ENCODE results near the gene PLA2G2A. TPM values are rescaled to one million over a fixed set of nuclear protein-coding genes. Genes with fewer than 3 reads are reported as not detected.

The PLA2G2A gene
- polyA plus RNA-seq, 1 donor (not counting 4 experiments of a cell fraction or from before 2014, with no cell fraction given) = 0.08 TPM

Other genes starting within 250 kb of the PLA2G2A start
- 1.2 to 2.2 TPM (median 1.2 TPM) in 3 replicates for gene TMCO4, start 179.7 kb downstream of the PLA2G2A start, polyA plus RNA-seq
- gene RNF186, start 164.3 kb downstream of the PLA2G2A start, polyA plus RNA-seq = not detected in 3 replicates
- gene OTUD3, start 97.2 kb downstream of the PLA2G2A start, polyA plus RNA-seq = 4.1 to 7.0 TPM (median 5.5 TPM) in 3 replicates
- not detected in 3 replicates for gene PLA2G2E, start 56.0 kb downstream of the PLA2G2A start, polyA plus RNA-seq
- 0.16 TPM in 1 of 3 replicates, not detected in the others for gene PLA2G5, start 90.6 kb upstream of the PLA2G2A start, polyA plus RNA-seq
- not detected in 3 replicates for gene PLA2G2D, start 139.9 kb upstream of the PLA2G2A start, polyA plus RNA-seq
- gene PLA2G2F, start 159.7 kb upstream of the PLA2G2A start, polyA plus RNA-seq = 0.26 to 0.31 TPM (median 0.26 TPM) in 3 replicates
- 0.03 to 0.06 TPM (median 0.05 TPM) in 3 replicates for gene UBXN10, start 206.5 kb upstream of the PLA2G2A start, polyA plus RNA-seq
- gene PLA2G2C, start 206.9 kb upstream of the PLA2G2A start, polyA plus RNA-seq = not detected in 3 replicates